ENCODE results near the gene DOCK8.

GRCh38 chr9:351916-352315 lies 137.3 kb downstream of the DOCK8 start:
- TF ChIP-seq, protein P1, sequence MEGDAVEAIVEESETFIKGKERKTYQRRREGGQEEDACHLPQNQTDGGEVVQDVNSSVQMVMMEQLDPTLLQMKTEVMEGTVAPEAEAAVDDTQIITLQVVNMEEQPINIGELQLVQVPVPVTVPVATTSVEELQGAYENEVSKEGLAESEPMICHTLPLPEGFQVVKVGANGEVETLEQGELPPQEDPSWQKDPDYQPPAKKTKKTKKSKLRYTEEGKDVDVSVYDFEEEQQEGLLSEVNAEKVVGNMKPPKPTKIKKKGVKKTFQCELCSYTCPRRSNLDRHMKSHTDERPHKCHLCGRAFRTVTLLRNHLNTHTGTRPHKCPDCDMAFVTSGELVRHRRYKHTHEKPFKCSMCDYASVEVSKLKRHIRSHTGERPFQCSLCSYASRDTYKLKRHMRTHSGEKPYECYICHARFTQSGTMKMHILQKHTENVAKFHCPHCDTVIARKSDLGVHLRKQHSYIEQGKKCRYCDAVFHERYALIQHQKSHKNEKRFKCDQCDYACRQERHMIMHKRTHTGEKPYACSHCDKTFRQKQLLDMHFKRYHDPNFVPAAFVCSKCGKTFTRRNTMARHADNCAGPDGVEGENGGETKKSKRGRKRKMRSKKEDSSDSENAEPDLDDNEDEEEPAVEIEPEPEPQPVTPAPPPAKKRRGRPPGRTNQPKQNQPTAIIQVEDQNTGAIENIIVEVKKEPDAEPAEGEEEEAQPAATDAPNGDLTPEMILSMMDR (conservative IDR thresholded peaks at IDR 0.05; ENCODE audit: low read length) = no peak
- TF ChIP-seq EZH2phosphoT487 (IDR thresholded peaks at IDR 0.05; ENCODE audit: borderline replicate concordance, low read depth, low read length) = no peak
